Measurements from ENCODE around the gene ORC3.

DNA sequence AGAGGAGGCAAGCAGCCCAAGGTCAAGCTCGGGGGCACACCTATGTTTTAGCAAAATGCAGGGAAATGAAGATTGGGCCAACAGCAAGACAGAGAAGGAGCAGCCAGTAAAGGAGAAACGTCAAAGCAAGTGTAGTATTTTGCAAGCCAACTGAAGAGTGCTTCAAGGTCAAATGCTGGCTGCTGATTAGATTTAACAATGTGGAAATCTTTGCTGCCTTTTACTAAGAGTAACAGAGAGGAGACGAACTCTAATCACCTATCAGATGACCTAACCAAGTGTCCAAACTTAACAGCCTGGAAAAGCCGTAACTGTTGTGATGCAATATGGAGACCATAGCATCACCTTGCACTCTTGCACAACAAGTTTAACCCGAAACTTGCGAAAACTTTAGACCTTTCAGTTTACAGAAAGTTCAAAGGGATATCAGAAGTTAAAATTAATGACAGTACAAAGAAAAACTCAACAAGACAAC, 81.7 kb downstream of the ORC3 start:
- no peak for TF ChIP-seq EGR1 (IDR thresholded peaks at IDR 0.05)
- TF ChIP-seq, protein P1, sequence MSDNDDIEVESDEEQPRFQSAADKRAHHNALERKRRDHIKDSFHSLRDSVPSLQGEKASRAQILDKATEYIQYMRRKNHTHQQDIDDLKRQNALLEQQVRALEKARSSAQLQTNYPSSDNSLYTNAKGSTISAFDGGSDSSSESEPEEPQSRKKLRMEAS (IDR thresholded peaks at IDR 0.05) = no peak
- no peak for TF ChIP-seq FOXM1 (IDR thresholded peaks at IDR 0.05; ENCODE audit: borderline replicate concordance, low read depth)
- TF ChIP-seq, protein P2, sequence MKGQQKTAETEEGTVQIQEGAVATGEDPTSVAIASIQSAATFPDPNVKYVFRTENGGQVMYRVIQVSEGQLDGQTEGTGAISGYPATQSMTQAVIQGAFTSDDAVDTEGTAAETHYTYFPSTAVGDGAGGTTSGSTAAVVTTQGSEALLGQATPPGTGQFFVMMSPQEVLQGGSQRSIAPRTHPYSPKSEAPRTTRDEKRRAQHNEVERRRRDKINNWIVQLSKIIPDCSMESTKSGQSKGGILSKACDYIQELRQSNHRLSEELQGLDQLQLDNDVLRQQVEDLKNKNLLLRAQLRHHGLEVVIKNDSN (IDR thresholded peaks at IDR 0.05) = no peak
- no peak for TF ChIP-seq NFIC (IDR thresholded peaks at IDR 0.05)
- no peak for TF ChIP-seq CREB1 (IDR thresholded peaks at IDR 0.05; ENCODE audit: low read depth)
